GM10266 (cell line): Measurements from ENCODE around the gene TMEM256.

Experiments
- DNase-seq: peaks from one replicate; pipeline ENCODE4 v3.0.0; 2012; ENCODE audit errors: extremely low spot score
- TF ChIP-seq, protein P1 (sequence below): IDR thresholded peaks from 2 replicates; pipeline ENCODE4 v1.5.1; 2012; ENCODE audit warnings: mild to moderate bottlenecking, low read depth; ENCODE audit not compliant: control insufficient read depth, insufficient read depth; ENCODE audit errors: missing control alignments

The TMEM256 gene

DNA sequence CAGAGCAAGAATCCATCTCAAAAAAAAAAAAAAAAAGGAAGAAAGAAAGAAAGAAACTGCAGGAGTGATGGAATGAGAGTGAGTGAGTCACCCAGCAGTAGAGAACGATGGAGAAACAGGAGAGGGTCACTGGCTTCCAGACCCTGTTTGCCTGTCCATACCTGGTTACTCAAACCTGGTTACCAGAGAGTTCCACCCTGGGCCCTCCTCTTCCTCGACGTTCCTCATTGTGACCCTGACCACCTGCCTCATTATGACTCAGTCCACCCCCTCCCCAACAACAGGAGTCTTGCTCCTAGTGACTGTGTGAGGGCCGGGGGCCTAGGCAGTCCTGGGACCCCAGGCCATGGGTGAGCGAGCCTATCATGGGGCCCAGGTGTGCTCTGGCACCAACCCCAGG, 24.7 kb upstream of the TMEM256 start, which contains the start of gene SPEM3:
Gene SPEM3, plus strand, starts transcription at position 301 of the 400 bp plus-strand sequence. Its CDS starts 46 bp downstream, at position 347.
- no peak for DNase-seq
- TF ChIP-seq, protein P1, sequence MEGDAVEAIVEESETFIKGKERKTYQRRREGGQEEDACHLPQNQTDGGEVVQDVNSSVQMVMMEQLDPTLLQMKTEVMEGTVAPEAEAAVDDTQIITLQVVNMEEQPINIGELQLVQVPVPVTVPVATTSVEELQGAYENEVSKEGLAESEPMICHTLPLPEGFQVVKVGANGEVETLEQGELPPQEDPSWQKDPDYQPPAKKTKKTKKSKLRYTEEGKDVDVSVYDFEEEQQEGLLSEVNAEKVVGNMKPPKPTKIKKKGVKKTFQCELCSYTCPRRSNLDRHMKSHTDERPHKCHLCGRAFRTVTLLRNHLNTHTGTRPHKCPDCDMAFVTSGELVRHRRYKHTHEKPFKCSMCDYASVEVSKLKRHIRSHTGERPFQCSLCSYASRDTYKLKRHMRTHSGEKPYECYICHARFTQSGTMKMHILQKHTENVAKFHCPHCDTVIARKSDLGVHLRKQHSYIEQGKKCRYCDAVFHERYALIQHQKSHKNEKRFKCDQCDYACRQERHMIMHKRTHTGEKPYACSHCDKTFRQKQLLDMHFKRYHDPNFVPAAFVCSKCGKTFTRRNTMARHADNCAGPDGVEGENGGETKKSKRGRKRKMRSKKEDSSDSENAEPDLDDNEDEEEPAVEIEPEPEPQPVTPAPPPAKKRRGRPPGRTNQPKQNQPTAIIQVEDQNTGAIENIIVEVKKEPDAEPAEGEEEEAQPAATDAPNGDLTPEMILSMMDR, result no peak

DNA sequence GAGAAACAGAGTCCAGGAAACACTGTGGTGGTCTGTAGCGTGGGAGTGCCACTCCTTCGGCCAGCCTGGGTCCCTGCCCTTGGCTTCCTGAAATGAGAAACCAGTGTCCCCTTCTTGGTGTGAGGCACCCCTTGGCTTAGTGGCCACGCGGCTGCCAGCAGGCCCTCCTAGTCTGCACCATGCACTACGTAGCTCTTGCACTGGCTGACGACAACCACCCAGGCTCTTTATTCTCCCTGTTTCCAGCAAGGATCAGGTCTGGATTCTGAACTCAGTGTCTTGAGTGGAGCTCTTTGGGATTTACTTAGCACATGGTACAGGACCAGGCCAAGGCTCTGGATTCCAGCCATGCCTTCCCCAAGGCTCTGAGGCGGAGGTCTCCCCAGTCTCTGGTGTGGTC, 23.7 kb upstream of the TMEM256 start:
- TF ChIP-seq, protein P1, result no peak
- DNase-seq, result no peak

DNA sequence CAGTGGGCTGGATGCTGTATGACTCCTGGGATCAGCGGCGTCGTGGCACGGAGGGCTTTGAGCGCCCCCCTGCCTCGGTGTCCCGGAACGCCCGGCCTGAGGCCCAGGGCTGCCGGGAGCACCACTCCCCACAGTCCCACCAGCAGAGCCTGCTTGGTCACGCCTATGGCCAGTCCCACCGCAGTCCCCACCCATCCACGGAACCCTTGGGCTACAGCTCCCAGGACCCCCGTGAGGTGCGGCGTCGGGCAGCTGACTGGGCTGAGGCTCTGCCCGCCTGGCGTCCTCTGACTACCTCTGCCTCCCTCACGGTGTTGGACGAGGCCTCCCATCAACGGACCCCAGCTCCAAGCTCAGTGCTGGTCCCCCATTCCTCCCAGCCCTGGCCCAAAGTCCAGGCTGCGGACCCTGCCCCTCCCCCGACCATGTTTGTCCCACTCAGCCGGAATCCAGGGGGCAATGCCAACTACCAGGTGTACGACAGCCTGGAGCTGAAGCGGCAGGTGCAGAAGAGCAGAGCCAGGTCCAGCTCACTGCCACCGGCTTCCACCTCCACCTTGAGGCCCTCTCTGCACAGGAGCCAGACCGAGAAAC, 23.1 kb upstream of the TMEM256 start:
- TF ChIP-seq, protein P1, result no peak
- no peak for DNase-seq

DNA sequence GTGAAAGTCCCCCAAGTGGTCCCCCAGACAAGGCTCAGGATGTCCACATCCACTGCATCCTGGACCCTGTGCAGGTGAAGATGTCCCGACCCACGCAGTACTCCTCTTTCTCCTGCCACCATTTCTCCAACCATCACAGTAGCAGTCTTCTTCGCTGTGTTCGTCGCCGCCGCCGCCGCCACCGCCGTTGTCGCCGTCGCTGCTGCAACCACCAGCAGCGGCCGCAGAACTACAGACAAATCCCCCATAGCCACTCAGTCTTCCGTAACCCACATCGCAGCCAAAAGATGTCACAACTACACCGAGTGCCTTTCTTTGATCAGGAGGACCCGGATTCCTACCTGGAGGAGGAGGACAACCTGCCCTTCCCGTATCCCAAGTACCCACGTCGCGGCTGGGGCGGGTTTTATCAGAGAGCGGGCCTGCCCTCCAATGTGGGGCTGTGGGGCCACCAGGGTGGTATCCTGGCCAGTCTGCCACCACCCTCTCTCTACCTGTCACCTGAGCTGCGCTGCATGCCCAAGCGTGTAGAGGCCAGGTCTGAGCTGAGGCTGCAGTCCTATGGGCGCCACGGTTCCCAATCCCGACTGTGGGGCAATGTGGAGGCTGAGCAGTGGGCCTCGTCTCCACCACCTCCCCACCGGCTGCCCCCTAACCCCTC, 22.4 kb upstream of the TMEM256 start:
- DNase-seq, result no peak
- TF ChIP-seq, protein P1, result no peak

DNA sequence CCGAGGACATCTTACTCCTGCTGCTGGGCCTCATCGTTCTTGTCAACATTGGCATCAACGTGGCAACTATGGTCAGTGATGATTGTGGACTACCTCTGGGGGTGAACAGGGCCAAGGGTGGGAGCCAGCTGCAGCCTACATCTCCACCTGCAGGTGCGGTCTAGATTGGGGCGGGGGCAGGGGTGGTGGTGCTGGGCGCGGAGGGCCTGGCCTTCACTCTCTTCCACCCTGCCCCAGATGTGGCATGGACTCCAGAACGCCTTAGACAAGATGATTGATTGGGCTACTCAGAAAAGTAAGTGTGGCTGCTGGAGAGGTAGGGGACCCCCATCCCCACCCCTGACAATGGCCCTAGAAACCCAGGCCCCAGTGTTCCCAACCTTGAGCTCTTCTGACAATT, 21.9 kb upstream of the TMEM256 start:
- TF ChIP-seq, protein P1, result no peak

DNA sequence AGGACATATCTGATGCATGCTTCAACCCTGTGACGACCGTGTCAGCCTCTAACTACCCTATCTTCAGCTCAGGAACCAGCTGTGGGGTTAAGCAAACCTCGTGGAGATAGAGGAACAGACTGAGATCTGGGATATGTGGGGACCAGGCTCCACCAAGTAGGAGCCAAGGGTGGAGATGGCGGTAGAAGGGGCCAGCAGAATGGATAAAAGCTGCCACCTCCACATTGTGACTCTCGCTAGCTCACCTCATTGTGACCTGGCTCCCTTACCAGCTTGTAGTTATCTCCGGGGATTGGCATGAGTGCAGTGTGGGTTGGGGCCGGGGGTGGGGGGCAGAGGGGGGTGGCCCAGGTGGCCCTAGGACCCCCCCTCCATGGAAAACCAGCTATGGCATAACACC, 21.4 kb upstream of the TMEM256 start, which contains the start of gene SPEM2:
Gene SPEM2, plus strand, starts transcription at position 301 of the 400 bp plus-strand sequence. Its CDS starts 73 bp downstream, at position 374.
- no peak for DNase-seq
- TF ChIP-seq, protein P1, result no peak

More for the DNA sequence above, 21.9 kb upstream of the TMEM256 start:
- no peak for DNase-seq

DNA sequence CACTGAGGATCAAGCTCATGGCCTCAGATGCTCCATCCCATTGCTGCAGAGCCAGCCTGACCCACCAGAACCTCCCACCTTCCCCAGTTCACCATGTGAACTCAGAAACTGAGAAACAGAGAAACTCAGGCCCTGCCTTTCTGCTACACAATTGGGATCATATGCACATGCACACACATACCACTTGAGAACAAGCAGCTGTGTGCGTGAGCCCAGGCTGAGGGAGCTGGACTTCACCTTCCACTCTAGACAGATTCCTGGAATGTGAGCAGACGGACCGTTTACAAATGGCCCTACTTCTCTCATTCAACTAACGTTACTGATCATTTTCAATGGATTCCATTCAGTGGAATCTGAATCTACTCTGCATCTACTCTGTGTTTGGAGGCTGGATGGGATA, 19.8 kb upstream of the TMEM256 start:
- DNase-seq, result no peak
- TF ChIP-seq, protein P1, result no peak
